GM19025 (cell line): ENCODE measurements around the gene ABCG5.

ENCODE experiments used
- ATAC-seq: cut with Tn5 transposase; IDR thresholded peaks from one replicate; pipeline ENCODE4 v1.9.1; 2021; ENCODE audit warnings: mild to moderate bottlenecking, low read depth, moderate library complexity; ENCODE audit not compliant: unreplicated experiment

Gene ABCG5

DNA sequence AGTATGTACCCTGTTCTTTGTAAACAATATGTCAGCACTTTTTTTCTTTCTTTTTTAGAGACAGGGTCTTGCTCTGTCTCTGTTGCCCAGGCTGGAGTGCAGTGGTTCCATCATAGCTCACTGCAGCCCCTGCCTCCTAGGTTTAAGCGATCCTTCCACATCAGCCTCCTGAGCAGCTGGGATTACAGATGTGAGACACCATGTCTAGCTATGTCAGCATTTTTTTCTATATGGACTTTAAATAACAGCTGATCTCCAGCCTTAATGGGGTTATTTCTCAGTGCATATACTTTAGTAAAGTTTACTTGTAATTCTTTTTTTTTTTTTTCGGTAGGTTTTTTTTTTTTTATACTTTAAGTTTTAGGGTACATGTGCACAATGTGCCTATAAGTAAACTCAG is 26.6 kb downstream of the ABCG5 start:
- ATAC-seq = no peak

DNA sequence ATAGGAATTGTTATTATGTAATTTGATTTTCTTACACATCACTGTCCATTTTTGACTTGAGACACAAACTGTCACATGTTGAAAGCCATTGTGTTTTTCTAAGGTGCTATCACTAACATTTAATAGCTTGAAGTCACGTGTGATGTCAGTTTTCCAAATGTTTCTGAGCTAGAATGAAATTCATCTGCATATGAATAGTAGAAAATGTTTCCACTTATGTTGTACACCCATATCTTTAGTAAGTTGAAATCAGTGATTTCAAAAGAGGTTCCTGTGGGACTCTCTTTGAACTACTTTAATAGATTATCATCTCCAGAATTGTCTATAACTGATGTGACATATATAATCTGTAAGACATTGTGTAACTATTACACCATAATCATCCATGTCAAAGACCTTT is 27.8 kb downstream of the ABCG5 start:
- ATAC-seq = no peak

DNA sequence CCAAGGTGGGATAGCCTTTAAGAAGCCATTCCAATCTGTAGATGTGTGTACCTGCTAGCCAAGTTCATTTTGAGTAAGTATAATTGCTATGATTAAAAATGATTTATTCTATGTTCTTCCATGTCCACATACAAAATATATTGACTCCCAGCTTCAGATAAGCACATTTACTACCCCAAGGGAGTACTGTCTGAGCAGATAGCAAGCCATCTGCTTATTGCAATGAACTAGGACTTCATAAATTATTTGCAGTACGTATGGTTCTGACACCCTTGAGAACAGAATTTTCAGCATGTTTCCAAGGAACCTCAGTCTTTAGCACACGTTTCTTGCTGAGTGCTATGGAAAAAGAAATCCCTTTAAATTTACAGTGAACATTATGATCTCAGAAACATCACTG is 28.2 kb downstream of the ABCG5 start:
- ATAC-seq = no peak

DNA sequence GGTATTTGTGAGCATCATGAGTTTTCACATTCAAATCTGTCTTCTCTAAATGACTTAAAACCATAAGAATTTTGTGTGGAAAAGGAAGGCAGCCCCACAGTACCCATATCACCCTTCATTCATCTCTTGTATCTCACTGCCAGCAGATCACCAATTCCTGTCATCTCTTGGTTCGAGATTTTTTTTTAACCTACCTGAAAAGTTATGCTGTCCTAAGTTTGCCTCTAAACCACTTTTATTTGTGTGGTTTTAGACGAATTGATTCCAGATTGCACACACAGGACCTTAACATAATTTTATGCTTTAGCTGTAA is 32.0 kb downstream of the ABCG5 start:
- ATAC-seq = no peak

DNA sequence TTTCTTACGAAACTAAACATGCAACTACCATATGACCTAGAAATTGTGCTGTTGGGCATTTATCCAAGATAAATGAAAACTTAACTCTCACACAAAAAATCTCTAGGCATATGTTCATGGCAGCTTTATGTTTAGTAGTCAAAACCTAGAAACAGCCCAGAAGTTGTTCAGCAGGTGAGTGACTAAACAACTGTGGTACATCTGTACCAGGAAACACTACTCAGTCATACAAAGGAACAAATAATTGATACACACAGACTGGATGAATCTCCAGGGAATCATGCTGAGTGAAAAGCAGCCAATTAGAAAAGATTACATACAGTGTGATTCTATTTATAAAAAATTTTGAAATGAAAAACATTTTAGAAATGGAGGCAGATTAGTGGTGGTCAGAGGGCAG is 35.5 kb downstream of the ABCG5 start:
- no peak for ATAC-seq

DNA sequence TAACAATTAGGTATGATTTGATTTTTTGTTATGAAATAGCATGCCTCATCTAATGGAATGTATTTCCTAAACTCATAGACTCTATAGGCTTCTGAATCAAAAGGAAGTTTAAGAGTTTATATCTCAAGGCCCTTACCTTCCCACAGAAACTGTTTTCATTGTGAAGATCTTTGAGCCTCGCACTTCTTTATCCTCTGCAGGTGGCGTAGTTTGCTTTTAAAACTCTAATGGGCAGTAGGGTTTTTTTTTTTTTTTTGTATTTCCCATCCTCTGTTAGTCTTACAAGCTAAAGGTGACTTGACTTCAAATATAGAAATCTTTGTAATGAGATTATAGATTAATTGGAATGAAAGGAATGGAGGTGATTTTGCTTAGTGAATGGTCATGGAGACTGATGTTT is 36.5 kb downstream of the ABCG5 start:
- ATAC-seq = no peak

DNA sequence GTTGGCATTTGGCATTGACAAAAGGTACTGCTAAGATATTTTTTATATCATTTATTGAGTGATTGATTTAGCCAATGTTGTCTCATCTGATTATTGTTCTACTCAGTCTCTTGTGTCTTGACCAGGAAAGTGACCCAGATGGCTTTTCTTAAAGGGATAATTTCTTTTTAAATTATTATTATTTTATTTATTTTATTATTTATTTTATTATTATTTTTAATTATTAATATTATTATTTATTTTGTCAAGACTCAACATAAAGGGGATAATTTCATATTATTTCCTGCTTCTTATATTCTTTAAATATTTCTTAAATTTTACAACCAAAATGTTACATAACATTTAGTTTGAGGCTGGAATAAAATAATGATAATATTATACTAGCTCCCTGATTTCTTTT is 37.7 kb downstream of the ABCG5 start:
- no peak for ATAC-seq

DNA sequence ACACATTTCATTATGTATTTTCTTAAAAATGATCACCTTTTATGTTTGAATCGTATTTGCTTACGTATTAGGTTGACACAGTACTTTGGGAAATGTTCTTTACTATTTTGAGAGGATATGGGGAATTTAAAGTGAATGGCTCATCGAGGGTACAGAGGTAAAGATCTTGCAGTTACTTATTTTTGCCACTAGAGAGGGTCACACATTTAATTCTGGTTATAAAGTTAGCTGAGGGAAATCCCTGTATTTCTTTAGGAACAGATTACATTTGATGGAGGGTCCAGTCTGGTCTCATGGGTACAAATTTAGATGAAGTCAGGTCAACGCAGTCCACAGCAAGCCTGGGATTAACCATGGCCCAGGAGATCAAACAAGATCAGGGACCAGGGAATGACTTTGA is 40.3 kb downstream of the ABCG5 start:
- ATAC-seq = no peak

DNA sequence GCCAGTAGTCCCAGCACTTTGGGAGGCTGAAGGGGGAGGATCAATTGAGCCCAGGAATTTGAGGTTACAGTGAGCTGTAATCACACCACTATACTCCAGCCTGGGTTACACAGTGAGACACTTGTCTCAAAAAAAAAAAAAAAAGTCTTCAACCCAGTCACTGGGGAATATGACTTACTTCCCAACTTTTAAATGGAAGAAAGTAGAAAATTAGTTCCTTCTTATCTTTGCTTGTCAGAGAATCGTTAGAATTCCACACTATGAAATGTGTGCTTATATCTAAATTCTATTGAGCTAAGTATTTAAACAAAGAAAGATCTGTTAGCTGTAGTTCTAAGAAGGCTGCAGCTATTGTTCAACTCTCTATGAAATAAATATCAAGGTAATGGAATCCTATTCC is 42.4 kb downstream of the ABCG5 start:
- no peak for ATAC-seq

DNA sequence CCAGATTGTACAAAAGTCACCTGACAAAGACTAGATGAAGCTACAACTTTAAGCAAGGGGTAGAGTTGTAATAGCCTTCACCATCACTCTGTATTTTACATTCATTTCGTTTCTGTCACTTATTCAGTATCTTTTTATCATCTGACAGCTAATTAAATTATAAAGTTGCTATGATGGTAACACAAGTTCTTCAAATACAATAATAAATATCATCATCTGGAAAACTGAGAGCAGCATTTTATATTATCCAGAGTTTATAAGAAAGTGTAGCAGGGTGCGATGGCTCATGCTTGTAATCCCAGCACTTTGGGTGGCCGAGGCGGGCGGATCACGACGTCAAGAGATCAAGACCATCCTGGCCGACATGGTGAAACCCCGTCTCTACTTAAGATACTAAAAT is 43.7 kb downstream of the ABCG5 start:
- no peak for ATAC-seq

DNA sequence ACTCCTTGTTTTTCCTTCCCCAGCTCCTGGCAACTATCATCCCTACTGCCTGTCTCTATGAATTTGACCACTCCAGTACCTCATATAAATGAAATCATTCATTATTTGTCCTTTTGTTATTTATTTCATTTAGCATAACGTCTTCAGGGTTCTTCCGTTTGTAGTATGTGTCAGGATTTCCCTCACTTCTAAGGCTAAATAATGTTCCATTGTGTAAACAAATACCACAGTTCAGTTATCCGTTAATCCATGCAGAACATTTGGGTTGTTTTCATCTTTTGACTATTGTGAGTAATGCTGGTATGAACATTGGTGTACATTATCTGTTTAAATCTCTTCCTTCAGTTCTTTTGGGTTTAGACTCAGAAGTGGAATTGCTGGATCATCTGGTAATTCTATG is 46.0 kb downstream of the ABCG5 start:
- no peak for ATAC-seq

DNA sequence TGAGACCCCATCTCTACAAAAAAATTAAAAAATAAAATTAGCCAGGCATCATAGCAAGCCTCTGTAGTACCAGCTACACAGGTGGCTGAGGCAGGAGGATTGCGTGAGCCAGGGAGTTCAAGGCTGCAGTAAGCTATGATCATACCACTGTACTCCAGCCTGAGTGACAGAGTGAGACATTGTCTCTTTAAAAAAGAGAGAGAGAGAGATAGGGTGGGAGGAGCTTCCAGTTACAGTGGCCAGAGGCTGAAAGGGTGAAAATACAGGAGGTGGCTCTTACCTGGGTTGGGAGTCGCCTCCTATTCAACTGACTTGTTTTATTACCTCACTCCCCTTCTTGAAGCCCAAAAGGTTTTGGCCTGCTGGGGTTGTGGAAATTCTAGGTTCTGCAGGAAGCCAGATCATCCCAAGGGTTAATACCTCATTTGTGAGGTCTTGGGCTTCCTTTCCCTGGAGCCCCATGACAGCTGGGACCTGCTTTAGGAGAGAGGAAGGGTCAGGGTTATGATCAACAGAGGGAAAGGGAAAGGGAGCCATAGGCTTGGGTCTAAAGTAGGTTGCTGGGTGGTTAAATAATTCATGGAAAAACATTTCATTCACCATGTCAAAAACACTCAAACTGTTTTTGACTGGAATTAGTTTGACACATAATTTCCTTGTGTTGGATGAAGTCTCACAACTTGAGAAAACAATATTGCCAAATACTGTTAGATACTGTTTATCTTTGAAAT is 47.4 kb downstream of the ABCG5 start:
- ATAC-seq = no peak

DNA sequence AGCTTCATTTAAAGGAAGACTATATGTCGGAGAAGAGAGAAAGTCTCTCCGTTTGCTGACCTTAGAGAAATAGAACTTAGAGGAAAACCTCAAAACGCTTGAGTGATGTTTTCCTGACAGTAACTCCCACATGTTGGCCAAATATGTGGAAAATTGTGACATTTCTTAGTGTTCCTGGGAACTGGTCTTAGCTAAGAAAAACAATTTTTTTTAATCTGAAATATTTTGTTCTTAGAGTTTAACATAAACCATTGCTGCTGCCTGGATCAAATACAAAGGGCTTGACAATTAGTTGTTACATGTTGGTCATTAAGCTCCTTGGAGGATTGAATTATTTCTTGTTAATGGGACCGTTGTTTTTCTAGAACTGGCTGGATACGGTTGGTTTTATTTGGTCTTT is 48.5 kb downstream of the ABCG5 start:
- ATAC-seq = no peak

DNA sequence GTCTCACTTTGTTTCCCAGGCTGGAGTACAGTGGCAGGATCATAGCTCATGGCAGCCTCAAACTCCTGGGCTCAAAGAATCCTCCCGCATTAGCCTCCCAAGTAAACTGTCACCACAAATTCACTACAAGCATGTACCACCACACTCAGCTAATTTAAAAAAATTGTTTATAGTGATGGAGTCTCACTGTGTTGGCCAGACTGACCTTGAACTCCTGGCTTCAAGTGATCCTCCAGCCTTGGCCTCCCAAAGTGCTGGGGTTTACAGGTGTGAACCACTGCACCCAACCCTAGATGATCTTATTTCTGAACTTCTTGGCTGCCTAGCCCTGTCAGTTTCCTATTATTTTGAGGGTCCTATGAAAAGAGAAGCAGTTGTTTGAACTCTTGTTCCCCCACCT is 50.0 kb downstream of the ABCG5 start:
- ATAC-seq = no peak

DNA sequence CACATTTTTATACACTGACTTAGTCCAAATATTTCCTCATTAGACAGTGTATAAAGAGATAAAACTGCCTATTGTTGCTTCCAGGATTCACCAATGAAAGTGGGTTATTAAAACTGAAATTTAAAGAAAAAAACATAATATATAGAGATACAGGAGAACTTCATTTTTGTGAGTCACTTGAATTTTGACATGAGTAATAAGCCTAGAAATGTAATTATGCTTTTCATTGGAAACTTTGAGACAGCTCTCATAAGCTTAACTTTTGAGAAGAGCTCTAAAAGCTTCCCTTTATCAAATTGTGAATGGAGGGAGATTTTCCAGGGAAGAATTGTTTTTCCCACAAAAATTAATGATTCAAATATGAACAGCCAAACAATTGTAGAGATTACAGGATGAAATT is 50.7 kb downstream of the ABCG5 start:
- ATAC-seq = no peak

DNA sequence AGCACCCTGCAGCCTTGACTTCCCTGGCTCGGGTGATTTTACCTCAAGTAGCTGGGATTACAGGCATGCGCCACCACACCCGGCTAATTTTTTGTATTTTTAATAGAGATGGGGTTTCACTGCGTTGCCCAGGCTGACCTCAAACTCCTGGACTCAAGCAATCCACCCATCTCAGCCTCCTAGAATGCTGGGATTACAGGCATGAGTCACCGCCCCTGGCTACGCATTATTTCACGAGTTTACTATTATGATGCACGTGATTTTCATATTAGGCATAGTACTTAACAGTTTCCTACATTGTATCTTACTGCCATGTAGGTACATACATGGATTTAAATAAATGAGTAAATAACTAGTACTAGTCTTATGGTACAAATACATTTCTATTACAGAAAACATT is 60.4 kb downstream of the ABCG5 start:
- no peak for ATAC-seq

DNA sequence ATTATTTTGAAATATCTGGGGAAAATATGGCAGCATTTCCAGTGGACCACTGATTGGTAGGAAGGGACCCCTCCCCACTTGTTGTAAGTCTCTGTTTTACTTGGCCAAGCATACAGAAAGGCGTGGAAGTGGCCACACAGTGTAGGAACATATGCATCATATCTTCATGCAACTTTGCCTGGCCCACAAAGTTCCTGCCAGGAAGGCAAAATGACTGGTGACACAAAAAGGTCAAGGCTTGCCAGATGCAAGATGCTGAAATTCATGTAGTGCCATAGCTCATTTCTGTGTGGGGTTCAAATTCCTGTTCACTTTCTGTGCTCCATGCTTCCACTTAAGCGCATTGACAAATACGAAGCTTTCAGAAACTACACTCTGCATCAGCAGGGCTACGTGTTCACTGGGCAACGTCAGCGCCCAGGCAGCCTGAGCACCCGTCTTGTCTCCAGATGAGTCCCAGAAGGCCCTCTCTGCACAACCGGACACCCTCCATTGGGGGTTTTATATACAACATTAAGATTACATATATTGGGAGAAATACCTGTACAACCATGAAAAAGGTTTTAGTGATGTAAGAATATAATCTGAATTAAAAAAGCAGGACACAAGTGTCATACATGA is 61.2 kb downstream of the ABCG5 start:
- ATAC-seq = no peak

DNA sequence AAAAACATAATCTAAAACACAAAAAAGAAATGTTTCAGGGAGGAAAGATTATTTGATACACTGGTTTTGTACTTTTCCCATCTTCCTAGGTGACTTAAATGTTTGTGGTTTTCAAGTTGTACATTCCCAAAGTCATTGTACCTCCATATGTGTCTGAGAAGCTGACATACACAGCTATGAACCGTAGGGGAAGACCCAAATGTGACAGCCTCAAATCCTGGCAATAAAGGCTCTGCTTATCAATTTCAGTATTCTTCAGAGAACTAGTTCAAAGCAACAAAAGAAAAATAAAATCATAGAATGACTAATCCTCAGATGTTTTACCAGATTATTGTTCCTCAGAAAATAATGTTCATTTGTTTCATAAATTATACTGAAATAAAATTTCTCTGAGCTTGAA is 62.3 kb downstream of the ABCG5 start:
- no peak for ATAC-seq

DNA sequence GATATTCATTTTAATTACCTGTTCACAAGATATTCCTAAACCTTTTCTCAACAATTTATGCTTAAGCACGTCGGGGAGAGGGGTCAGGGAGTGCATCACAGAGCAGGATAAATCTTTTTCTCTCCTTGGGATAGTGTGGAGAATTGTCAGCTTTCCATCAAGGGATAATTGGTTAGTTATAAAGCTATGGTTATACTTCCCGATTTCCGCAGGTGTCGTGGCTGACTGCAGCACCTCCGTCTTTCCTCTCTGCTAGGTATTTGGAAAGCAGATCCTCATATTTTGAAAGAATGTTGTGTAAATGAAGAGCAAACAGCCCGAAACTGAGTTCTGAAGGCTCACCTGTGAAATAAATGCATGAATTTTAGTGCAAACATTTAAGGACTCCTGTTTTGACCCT is 64.0 kb downstream of the ABCG5 start:
- ATAC-seq = no peak

DNA sequence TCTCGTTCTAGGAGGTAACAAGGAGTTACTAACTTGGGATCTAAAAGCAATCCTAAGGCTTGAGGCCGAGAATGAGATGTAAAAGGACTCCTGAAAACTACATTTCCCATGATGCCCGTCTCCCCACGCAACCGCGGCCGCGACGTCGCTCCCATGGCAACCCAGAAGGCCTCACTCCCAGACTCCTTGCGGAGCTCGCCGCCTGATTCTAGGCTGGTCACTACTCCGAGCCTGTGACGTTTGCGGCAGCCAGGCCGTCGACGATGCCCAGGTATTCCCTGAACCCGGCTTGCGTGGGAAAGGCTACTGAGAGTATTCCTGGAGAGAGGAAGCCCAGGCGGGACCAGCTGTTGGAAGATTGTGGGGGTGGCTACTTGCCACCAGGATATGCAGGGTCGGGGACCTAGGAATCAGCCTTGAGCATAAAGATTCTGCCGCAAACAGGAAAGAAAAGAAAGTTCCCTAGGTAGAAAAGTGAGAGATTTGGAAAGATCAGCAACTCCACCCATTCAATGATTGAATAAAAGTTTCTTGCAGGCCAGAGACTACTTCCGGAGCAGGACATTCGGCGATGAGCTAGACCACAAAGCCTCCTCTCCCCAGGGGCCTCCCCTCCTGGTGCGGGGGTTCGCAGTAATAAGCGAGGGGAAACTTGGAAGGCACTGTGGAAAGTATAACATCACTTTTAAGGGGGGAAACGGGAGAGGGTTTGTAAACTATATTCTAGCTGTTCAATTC is 64.6 kb downstream of the ABCG5 start, which contains the start of gene DYNC2LI1:
TSS of gene DYNC2LI1 (plus strand) at position 164 of the 738 bp plus-strand sequence. CDS start at position 264, 100 bp downstream.
- peak; percentile 98 for ATAC-seq

DNA sequence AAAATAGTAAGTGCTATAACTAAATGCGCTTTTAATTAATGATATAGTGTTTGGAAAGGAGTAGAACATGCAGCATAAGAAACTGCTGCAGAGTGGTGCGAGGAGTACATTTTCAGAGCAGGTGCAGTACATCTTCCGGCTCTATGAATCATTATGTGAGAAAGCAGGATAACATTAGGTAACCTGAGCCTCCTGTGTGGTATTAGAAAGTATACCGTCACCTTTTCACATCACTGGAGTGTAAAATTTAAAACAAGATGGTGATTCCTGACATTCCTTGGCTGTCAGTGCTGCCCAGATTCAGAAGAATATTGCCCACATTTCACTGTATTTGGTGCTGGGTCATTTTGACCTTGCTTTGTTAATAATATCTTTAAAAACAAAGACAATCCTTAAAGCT is 72.6 kb downstream of the ABCG5 start:
- ATAC-seq = no peak
